SU-DHL-6 (cell line): ENCODE data around the gene IPO8.
"Not testable (repeated sequence)": the region's sequence is repeated elsewhere in the genome, so short reads cannot be mapped to it uniquely, and the experiment has no call there.

Experiments used
- H2AFZ ChIP-seq: fragments of 200-600 bp; sonication (generic); 2 replicates; pipeline ENCODE4 v1.6.1; 2014; ENCODE audit warnings: low read depth, mild to moderate bottlenecking, moderate library complexity, mixed read lengths, antibody characterized with exemption, low read length; ENCODE audit not compliant: severe bottlenecking
- H3F3A ChIP-seq: fragments of 200-600 bp; shearing (Covaris generic); 2 replicates; pipeline ENCODE4 v1.6.0; 2016; ENCODE audit warnings: antibody characterized with exemption, mild to moderate bottlenecking; ENCODE audit not compliant: insufficient read depth
- H3K27ac ChIP-seq: fragments of 200-600 bp; sonication (generic); 2 replicates; pipeline ENCODE4 v1.5.1; 2016; ENCODE audit warnings: low read depth, mild to moderate bottlenecking, low read length, moderate library complexity, mixed read lengths
- H3K27me3 ChIP-seq: fragments of 200-600 bp; sonication (generic), shearing (Covaris generic); 2 replicates; pipeline ENCODE4 v1.6.0; 2014; ENCODE audit warnings: mild to moderate bottlenecking, low read length
- H3K36me3 ChIP-seq: fragments of 200-600 bp; sonication (generic); 2 replicates; pipeline ENCODE4 v1.6.1; 2014; ENCODE audit warnings: mild to moderate bottlenecking, low read length, mixed read lengths
- H3K4me2 ChIP-seq: fragments of 300-600, 200-600 bp; shearing (Covaris generic), sonication (generic); 2 replicates; pipeline ENCODE4 v1.6.0; 2014; ENCODE audit warnings: low read length, low read depth, mild to moderate bottlenecking; ENCODE audit not compliant: poor library complexity, severe bottlenecking
- H3K4me3 ChIP-seq: fragments of 200-600 bp; sonication (generic); 2 replicates; pipeline ENCODE4 v1.5.1; 2014; ENCODE audit warnings: antibody characterized with exemption, low read length, mild to moderate bottlenecking, mixed read lengths; ENCODE audit not compliant: insufficient read depth, poor library complexity, severe bottlenecking
- H3K79me2 ChIP-seq: fragments of 200-600 bp; sonication (generic); 2 replicates; pipeline ENCODE4 v1.6.1; 2014; ENCODE audit warnings: mild to moderate bottlenecking, low read length, moderate library complexity; ENCODE audit not compliant: insufficient read depth
- H3K9ac ChIP-seq: fragments of 200-600 bp; sonication (generic); 2 replicates; pipeline ENCODE4 v1.7.0; 2014; ENCODE audit warnings: mild to moderate bottlenecking, low read length
- H3K9me2 ChIP-seq: fragments of 200-600 bp; sonication (generic); replicated peaks from 2 replicates; pipeline ENCODE4 v1.6.1; 2014; ENCODE audit warnings: low read length; ENCODE audit not compliant: insufficient read depth
- H3K9me3 ChIP-seq: fragments of 200-600 bp; sonication (generic); 2 replicates; pipeline ENCODE4 v1.6.1; 2014; ENCODE audit warnings: low read length, mixed read lengths; ENCODE audit not compliant: insufficient read depth
- H4K20me1 ChIP-seq: fragments of 200-600 bp; sonication (generic); 2 replicates; pipeline ENCODE4 v1.6.1; 2014; ENCODE audit warnings: low read depth, mild to moderate bottlenecking, antibody characterized with exemption, low read length, moderate library complexity, mixed read lengths
- EZH2phosphoT487 ChIP-seq: fragments of 200-600 bp; sonication (generic), shearing (Covaris generic); conservative IDR thresholded peaks from 2 replicates; pipeline ENCODE4 v1.6.1; 2018; ENCODE audit warnings: mild to moderate bottlenecking, antibody characterized with exemption, low read length, moderate library complexity, mixed read lengths
- TF ChIP-seq, protein P1 (sequence below): fragments of 200-600 bp; sonication (generic); IDR thresholded peaks from one replicate; pipeline ENCODE4 v1.5.1; 2017; ENCODE audit warnings: antibody characterized with exemption, mild to moderate bottlenecking, low read length, moderate library complexity; ENCODE audit not compliant: insufficient read depth, poor library complexity, severe bottlenecking

IPO8 gene

DNA sequence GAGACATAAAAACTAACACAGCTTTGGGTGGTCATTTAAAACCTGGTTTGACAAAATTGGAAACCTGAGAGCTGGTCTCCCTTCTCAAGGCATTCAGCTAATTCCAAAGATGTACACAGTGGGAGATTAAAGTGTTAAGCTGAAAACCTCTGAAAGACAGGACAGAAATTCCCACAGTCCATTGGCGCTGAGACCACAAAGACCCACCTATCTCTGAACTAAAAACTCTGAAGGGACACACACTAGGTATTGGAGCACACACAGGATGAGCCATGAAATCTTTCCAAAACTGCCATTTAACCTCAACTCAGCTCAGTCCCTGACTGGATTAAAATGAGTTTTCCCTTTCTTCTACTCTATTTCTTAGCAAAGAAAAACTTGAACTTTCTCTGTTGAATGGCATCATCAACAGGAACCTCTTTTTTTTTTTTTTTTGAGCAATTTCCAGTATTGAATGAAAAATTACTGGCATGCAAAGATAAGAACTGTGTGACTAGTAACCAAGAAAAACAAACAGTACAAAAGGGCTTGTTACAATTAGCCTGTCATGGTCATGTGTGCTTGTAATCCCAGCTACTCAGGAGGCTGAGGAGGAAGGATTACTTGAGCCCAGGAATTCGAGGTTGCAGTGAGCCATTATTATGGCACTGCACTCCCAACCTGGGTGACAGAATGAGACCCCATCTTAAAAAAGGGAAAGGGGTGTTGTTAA, 82.4 kb downstream of the IPO8 start:
- H3F3A ChIP-seq: no peaks in the 10 kb centered on the region
- H3K36me3 ChIP-seq: no peaks in the 10 kb centered on the region
- H3K79me2 ChIP-seq: no peaks in the 10 kb centered on the region
- no peaks in the 10 kb centered on the region for H4K20me1 ChIP-seq
- H3K27ac ChIP-seq: no peak overlapping the region
- no peak overlapping the region for H3K9ac ChIP-seq
- no peaks in the 10 kb centered on the region for H3K9me2 ChIP-seq
- TF ChIP-seq EZH2phosphoT487: no peak
- TF ChIP-seq, protein P1, sequence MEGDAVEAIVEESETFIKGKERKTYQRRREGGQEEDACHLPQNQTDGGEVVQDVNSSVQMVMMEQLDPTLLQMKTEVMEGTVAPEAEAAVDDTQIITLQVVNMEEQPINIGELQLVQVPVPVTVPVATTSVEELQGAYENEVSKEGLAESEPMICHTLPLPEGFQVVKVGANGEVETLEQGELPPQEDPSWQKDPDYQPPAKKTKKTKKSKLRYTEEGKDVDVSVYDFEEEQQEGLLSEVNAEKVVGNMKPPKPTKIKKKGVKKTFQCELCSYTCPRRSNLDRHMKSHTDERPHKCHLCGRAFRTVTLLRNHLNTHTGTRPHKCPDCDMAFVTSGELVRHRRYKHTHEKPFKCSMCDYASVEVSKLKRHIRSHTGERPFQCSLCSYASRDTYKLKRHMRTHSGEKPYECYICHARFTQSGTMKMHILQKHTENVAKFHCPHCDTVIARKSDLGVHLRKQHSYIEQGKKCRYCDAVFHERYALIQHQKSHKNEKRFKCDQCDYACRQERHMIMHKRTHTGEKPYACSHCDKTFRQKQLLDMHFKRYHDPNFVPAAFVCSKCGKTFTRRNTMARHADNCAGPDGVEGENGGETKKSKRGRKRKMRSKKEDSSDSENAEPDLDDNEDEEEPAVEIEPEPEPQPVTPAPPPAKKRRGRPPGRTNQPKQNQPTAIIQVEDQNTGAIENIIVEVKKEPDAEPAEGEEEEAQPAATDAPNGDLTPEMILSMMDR: no peak
- no peaks in the 10 kb centered on the region for H3K27me3 ChIP-seq
- H3K9me3 ChIP-seq: no peaks in the 10 kb centered on the region
- no peak overlapping the region for H3K4me2 ChIP-seq
- no peak overlapping the region for H3K4me3 ChIP-seq
- no peak overlapping the region for H2AFZ ChIP-seq

DNA sequence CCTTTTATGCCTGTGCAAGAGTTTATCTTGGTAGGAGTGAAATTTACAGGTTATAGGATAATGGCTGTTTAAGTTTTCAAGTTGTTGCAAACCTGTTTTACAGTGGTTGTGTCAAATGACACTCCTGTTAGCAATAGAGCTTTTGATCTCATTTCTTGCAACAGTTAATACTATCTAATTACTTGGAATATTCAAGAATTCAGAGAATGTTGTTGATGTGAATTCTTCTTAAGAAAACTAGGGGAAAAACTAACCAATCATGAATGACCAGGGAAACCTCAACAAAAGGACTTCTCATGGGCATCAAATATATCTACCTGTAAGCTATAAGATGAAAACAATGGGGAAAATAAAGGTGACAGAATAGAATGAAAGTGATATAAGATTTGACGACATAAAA, 85.0 kb downstream of the IPO8 start:
- H4K20me1 ChIP-seq: no peaks in the 10 kb centered on the region
- no peaks in the 10 kb centered on the region for H3K9me3 ChIP-seq
- no peaks in the 10 kb centered on the region for H3K9me2 ChIP-seq
- H3K27ac ChIP-seq: no peak overlapping the region
- no peak overlapping the region for H3K4me3 ChIP-seq
- no peaks in the 10 kb centered on the region for H3K79me2 ChIP-seq
- TF ChIP-seq, protein P1: no peak
- TF ChIP-seq EZH2phosphoT487: no peak
- H3K9ac ChIP-seq: no peak overlapping the region
- H3F3A ChIP-seq: no peaks in the 10 kb centered on the region
- H3K4me2 ChIP-seq: no peak overlapping the region
- no peak overlapping the region for H2AFZ ChIP-seq
- no peaks in the 10 kb centered on the region for H3K27me3 ChIP-seq
- H3K36me3 ChIP-seq: no peaks in the 10 kb centered on the region

GRCh38 chr12:30609819-30610218, 85.8 kb downstream of the IPO8 start:
- not testable (repeated sequence) for H2AFZ ChIP-seq, H3K4me2 ChIP-seq, H3K36me3 ChIP-seq, H3F3A ChIP-seq, H3K27me3 ChIP-seq, H3K9ac ChIP-seq, H3K4me3 ChIP-seq, H3K9me2 ChIP-seq, H3K79me2 ChIP-seq, H4K20me1 ChIP-seq, H3K9me3 ChIP-seq, H3K27ac ChIP-seq

GRCh38 chr12:30604302-30604701, 91.4 kb downstream of the IPO8 start:
- not testable (repeated sequence) for H3F3A ChIP-seq, H3K9me3 ChIP-seq, H4K20me1 ChIP-seq, H2AFZ ChIP-seq, H3K9ac ChIP-seq, H3K27ac ChIP-seq, H3K79me2 ChIP-seq, H3K36me3 ChIP-seq, H3K27me3 ChIP-seq, H3K4me2 ChIP-seq, H3K4me3 ChIP-seq, H3K9me2 ChIP-seq
